Memory B cell (primary cell): ENCODE results near the gene NLRP12.

ENCODE experiments used
- ATAC-seq: fragments of 150-1000 bp; cut with Tn5 transposase; 2 replicates; pipeline ENCODE4 v1.10.0; 2021; ENCODE audit warnings: low read depth, mild to moderate bottlenecking, moderate library complexity
- DNase-seq, 2 donors: peaks; one replicate each; pipeline ENCODE4 v3.0.0; 2022; ENCODE audit warnings: low spot score in 2 of 2
- H3K27ac Mint-ChIP-seq: one replicate; pipeline ENCODE4 v1.8.0; 2022; ENCODE audit warnings: mild to moderate bottlenecking, moderate library complexity, mixed read lengths
- H3K27me3 Mint-ChIP-seq: one replicate; pipeline ENCODE4 v1.8.0; 2022; ENCODE audit warnings: mixed read lengths
- H3K36me3 Mint-ChIP-seq: one replicate; pipeline ENCODE4 v1.8.0; 2022; ENCODE audit warnings: mild to moderate bottlenecking, mixed read lengths
- H3K4me1 Mint-ChIP-seq: one replicate; pipeline ENCODE4 v1.8.0; 2022; ENCODE audit warnings: mixed read lengths
- H3K4me3 Mint-ChIP-seq: one replicate; pipeline ENCODE4 v1.8.0; 2022; ENCODE audit warnings: mild to moderate bottlenecking, moderate library complexity, mixed read lengths
- H3K9me3 Mint-ChIP-seq: one replicate; pipeline ENCODE4 v1.8.0; 2022; ENCODE audit warnings: mixed read lengths

NLRP12 gene

GRCh38 chr19:53813996-53814395, 10.1 kb downstream of the NLRP12 start:
- no peaks in the 10 kb centered on the region for H3K36me3 Mint-ChIP-seq

GRCh38 chr19:53812335-53812734, 11.8 kb downstream of the NLRP12 start:
- Mint-ChIP-seq H3K27me3 (peaks cover 2% of the 10 kb centered on the region), H3K9me3 (peaks cover 2% of the 10 kb centered on the region), H3K27ac (no peak overlapping the region), H3K4me3 (no peak overlapping the region), H3K4me1 (no peaks in the 10 kb centered on the region), H3K36me3 (no peaks in the 10 kb centered on the region)
- no peak for ATAC-seq
- no peak for DNase-seq

More at GRCh38 chr19:53813996-53814395, 10.1 kb downstream of the NLRP12 start:
- Mint-ChIP-seq H3K4me1 (no peaks in the 10 kb centered on the region), H3K27me3 (no peaks in the 10 kb centered on the region), H3K9me3 (no peaks in the 10 kb centered on the region), H3K27ac (no peak overlapping the region), H3K4me3 (no peak overlapping the region)
- ATAC-seq (no peak), DNase-seq (no peak)

GRCh38 chr19:53810891-53811290, 13.2 kb downstream of the NLRP12 start:
- no peak for DNase-seq
- H3K4me1 Mint-ChIP-seq = no peaks in the 10 kb centered on the region
- no peak overlapping the region for H3K27ac Mint-ChIP-seq
- H3K4me3 Mint-ChIP-seq = no peak overlapping the region
- H3K9me3 Mint-ChIP-seq = peaks cover 2% of the 10 kb centered on the region
- peaks cover 2% of the 10 kb centered on the region for H3K27me3 Mint-ChIP-seq
- H3K36me3 Mint-ChIP-seq = no peaks in the 10 kb centered on the region
- ATAC-seq = no peak

GRCh38 chr19:53810187-53810546, 13.9 kb downstream of the NLRP12 start:
- H3K27me3 Mint-ChIP-seq = peaks cover 2% of the 10 kb centered on the region
- no peak overlapping the region for H3K27ac Mint-ChIP-seq

GRCh38 chr19:53809518-53810186, 14.5 kb downstream of the NLRP12 start:
- no peak for DNase-seq
- Mint-ChIP-seq H3K4me3 (no peak overlapping the region), H3K36me3 (no peaks in the 10 kb centered on the region), H3K27me3 (peaks cover 2% of the 10 kb centered on the region), H3K27ac (no peak overlapping the region), H3K9me3 (peaks cover 2% of the 10 kb centered on the region), H3K4me1 (no peaks in the 10 kb centered on the region)
- no peak for ATAC-seq

More at GRCh38 chr19:53810187-53810546, 13.9 kb downstream of the NLRP12 start:
- Mint-ChIP-seq H3K4me1 (no peaks in the 10 kb centered on the region), H3K9me3 (peaks cover 2% of the 10 kb centered on the region), H3K4me3 (no peak overlapping the region), H3K36me3 (no peaks in the 10 kb centered on the region)
- DNase-seq (no peak), ATAC-seq (no peak)

- DNase-seq (no peak), ATAC-seq (no peak)
- no peaks in the 10 kb centered on the region for H3K36me3 Mint-ChIP-seq
- no peak overlapping the region for H3K4me3 Mint-ChIP-seq
- H3K4me1 Mint-ChIP-seq = no peaks in the 10 kb centered on the region
- H3K9me3 Mint-ChIP-seq = peaks cover 2% of the 10 kb centered on the region
- H3K27me3 Mint-ChIP-seq = peaks cover 2% of the 10 kb centered on the region
- H3K27ac Mint-ChIP-seq = no peak overlapping the region
Observed at GRCh38 chr19:53808710-53809125, 15.4 kb downstream of the NLRP12 start.

GRCh38 chr19:53801257-53801656, 22.9 kb downstream of the NLRP12 start:
- Mint-ChIP-seq H3K36me3 (no peaks in the 10 kb centered on the region), H3K4me3 (no peak overlapping the region), H3K27ac (no peak overlapping the region), H3K4me1 (no peaks in the 10 kb centered on the region), H3K9me3 (no peaks in the 10 kb centered on the region), H3K27me3 (no peaks in the 10 kb centered on the region)
- DNase-seq = no peak
- ATAC-seq = no peak

- no peaks in the 10 kb centered on the region for H3K9me3 Mint-ChIP-seq
Observed at GRCh38 chr19:53795019-53795418, 29.1 kb downstream of the NLRP12 start.

GRCh38 chr19:53792721-53793433, 31.2 kb downstream of the NLRP12 start:
- Mint-ChIP-seq H3K27ac (no peak overlapping the region), H3K9me3 (no peaks in the 10 kb centered on the region), H3K4me1 (no peaks in the 10 kb centered on the region), H3K27me3 (no peaks in the 10 kb centered on the region), H3K4me3 (no peak overlapping the region), H3K36me3 (no peaks in the 10 kb centered on the region)
- ATAC-seq (peak; percentile 89), DNase-seq (peak; percentile 44 to 63)

More at GRCh38 chr19:53795019-53795418, 29.1 kb downstream of the NLRP12 start:
- H3K27ac Mint-ChIP-seq = no peak overlapping the region
- H3K4me3 Mint-ChIP-seq = no peak overlapping the region
- H3K4me1 Mint-ChIP-seq = no peaks in the 10 kb centered on the region
- no peaks in the 10 kb centered on the region for H3K36me3 Mint-ChIP-seq
- DNase-seq (no peak), ATAC-seq (no peak)
- no peaks in the 10 kb centered on the region for H3K27me3 Mint-ChIP-seq

- Mint-ChIP-seq H3K9me3 (no peaks in the 10 kb centered on the region), H3K27ac (no peak overlapping the region), H3K27me3 (no peaks in the 10 kb centered on the region), H3K36me3 (no peaks in the 10 kb centered on the region), H3K4me1 (no peaks in the 10 kb centered on the region), H3K4me3 (no peak overlapping the region)
- ATAC-seq = no peak
- no peak for DNase-seq
Observed at GRCh38 chr19:53789708-53790678, 34.1 kb downstream of the NLRP12 start.

- no peak overlapping the region for H3K27ac Mint-ChIP-seq
- H3K4me3 Mint-ChIP-seq = no peak overlapping the region
- ATAC-seq (no peak), DNase-seq (no peak)
- H3K27me3 Mint-ChIP-seq = no peaks in the 10 kb centered on the region
- no peaks in the 10 kb centered on the region for H3K4me1 Mint-ChIP-seq
- peaks cover 2% of the 10 kb centered on the region for H3K9me3 Mint-ChIP-seq
- no peaks in the 10 kb centered on the region for H3K36me3 Mint-ChIP-seq
Observed at GRCh38 chr19:53787266-53787665, 36.8 kb downstream of the NLRP12 start.

- Mint-ChIP-seq H3K27ac (no peak overlapping the region), H3K27me3 (no peaks in the 10 kb centered on the region), H3K4me3 (no peak overlapping the region), H3K9me3 (peaks cover 2% of the 10 kb centered on the region), H3K4me1 (no peaks in the 10 kb centered on the region), H3K36me3 (no peaks in the 10 kb centered on the region)
- DNase-seq (no peak), ATAC-seq (no peak)
Observed at GRCh38 chr19:53786744-53787143, 37.4 kb downstream of the NLRP12 start.

GRCh38 chr19:53785196-53785889, 38.8 kb downstream of the NLRP12 start:
- ATAC-seq (no peak), DNase-seq (no peak)
- no peak overlapping the region for H3K27ac Mint-ChIP-seq
- H3K4me1 Mint-ChIP-seq = no peaks in the 10 kb centered on the region
- peaks cover 2% of the 10 kb centered on the region for H3K9me3 Mint-ChIP-seq
- no peaks in the 10 kb centered on the region for H3K36me3 Mint-ChIP-seq
- H3K4me3 Mint-ChIP-seq = no peak overlapping the region
- H3K27me3 Mint-ChIP-seq = no peaks in the 10 kb centered on the region
